GM12878 (cell line): Measurements from ENCODE around the gene KLHDC8A. TPM values are rescaled to one million over a fixed set of nuclear protein-coding genes. Genes with fewer than 3 reads are reported as not detected.

ENCODE experiments used
- ATAC-seq: fragments of 200-7000 bp; cut with Tn5 transposase; 3 replicates; pipeline ENCODE4 v1.9.1; 2020; ENCODE audit warnings: mild to moderate bottlenecking, moderate library complexity
- BruUV-seq: library from RNA; stranded (reverse); fragments of 400-500 nt; replicated peaks from 2 replicates; lab custom pipeline; 2021; lab: Mats Ljungman, UMichigan
- CTCF ChIA-PET: fragments of 300-600 bp; sonication (Branson Sonifier 250); formaldehyde crosslinking; extraction: SDS; loops from one replicate; lab custom pipeline; 2021; ENCODE audit warnings: inconsistent platforms; lab: Yijun Ruan, JAX
- POLR2A ChIA-PET: fragments of 350-600 bp; formaldehyde crosslinking; extraction: SDS; loops from one replicate; lab custom pipeline; 2021; ENCODE audit warnings: inconsistent platforms; lab: Charles Lee
- RAD21 ChIA-PET: fragments of 300-600 bp; sonication (Branson Sonifier 250); formaldehyde crosslinking; loops from one replicate; lab custom pipeline; 2023; ENCODE audit warnings: antibody characterized with exemption; ENCODE audit not compliant: unreplicated experiment; lab: Charles Lee
- SMC1A ChIA-PET: fragments of 300-600 bp; sonication (Branson Sonifier 250); formaldehyde crosslinking; loops from one replicate; lab custom pipeline; 2023; ENCODE audit not compliant: unreplicated experiment, uncharacterized antibody; lab: Charles Lee
- DNase-seq: peaks from one replicate; pipeline ENCODE4 v3.0.0-alpha.2; 2011; ENCODE audit warnings: low read depth, low spot score
- FAIRE-seq: peaks from 3 replicates; lab custom pipeline; 2011; peaks lifted over from hg19 to GRCh38; lab: Jason Lieb, UNC
- H2AFZ ChIP-seq: 2 replicates; pipeline ENCODE4 v1.6.0; 2011; ENCODE audit warnings: low read depth, low read length, control low read depth; ENCODE audit not compliant: control insufficient read depth
- H3K27ac ChIP-seq: 2 replicates; pipeline ENCODE4 v1.5.1; 2011; ENCODE audit warnings: control low read depth; ENCODE audit not compliant: control insufficient read depth, insufficient read depth
- H3K27me3 ChIP-seq, 2 experiments: replicated peaks in 1 of 2; 2 replicates each; pipeline versions ENCODE4 v1.6.0 to v1.6.1; 2011; ENCODE audit warnings: low read length in 1 of 2; ENCODE audit not compliant: control insufficient read depth in 2 of 2, insufficient read depth in 2 of 2
- H3K36me3 ChIP-seq, 2 experiments: 2 replicates each; pipeline ENCODE4 v1.5.1; 2011; ENCODE audit warnings: low read length in 1 of 2; ENCODE audit not compliant: control insufficient read depth in 2 of 2, insufficient read depth in 2 of 2
- H3K4me1 ChIP-seq: 2 replicates; pipeline ENCODE4 v1.6.1; 2011; ENCODE audit warnings: mild to moderate bottlenecking, low read length, moderate library complexity, mixed read lengths; ENCODE audit not compliant: control insufficient read depth, insufficient read depth
- H3K4me2 ChIP-seq: 2 replicates; pipeline ENCODE4 v1.6.0; 2011; ENCODE audit warnings: control low read depth; ENCODE audit not compliant: control insufficient read depth, insufficient read depth
- H3K4me3 ChIP-seq: fragments of 200-600 bp; sonication (generic); 2 replicates; pipeline ENCODE4 v1.5.1; 2016
- H3K79me2 ChIP-seq: 2 replicates; pipeline ENCODE4 v1.6.0; 2011; ENCODE audit warnings: low read length; ENCODE audit not compliant: control insufficient read depth, insufficient read depth
- H3K9ac ChIP-seq: 2 replicates; pipeline ENCODE4 v1.8.0; 2011; ENCODE audit warnings: low read length, control low read depth, mixed read lengths; ENCODE audit not compliant: control insufficient read depth, insufficient read depth
- H3K9me3 ChIP-seq: replicated peaks from 3 replicates; pipeline ENCODE4 v1.5.1; 2011; ENCODE audit warnings: mild to moderate bottlenecking, low read length; ENCODE audit not compliant: control insufficient read depth, insufficient read depth
- H4K20me1 ChIP-seq: 2 replicates; pipeline ENCODE4 v1.6.0; 2011; ENCODE audit not compliant: control insufficient read depth, insufficient read depth
- CEBPB ChIP-seq, 2 experiments: fragments of 150-350 bp in 1 of 2; IDR thresholded peaks; 2 replicates each; pipeline ENCODE4 v1.6.1; 2012 to 2014; ENCODE audit warnings: low read depth in 2 of 2, low read length in 2 of 2, borderline replicate concordance in 1 of 2, inconsistent platforms in 1 of 2
- ELK1 ChIP-seq: IDR thresholded peaks from 2 replicates; pipeline ENCODE4 v1.6.1; 2012; ENCODE audit warnings: low read depth, low read length, improper control_type of control experiment
- GABPA ChIP-seq: IDR thresholded peaks from 2 replicates; pipeline ENCODE4 v1.6.1; 2014; ENCODE audit warnings: antibody characterized with exemption, low read depth, mild to moderate bottlenecking, inconsistent platforms
- MLLT1 ChIP-seq: fragments of 450-650 bp; IDR thresholded peaks from 2 replicates; pipeline ENCODE4 v1.6.1; 2016; ENCODE audit warnings: mild to moderate bottlenecking
- PAX8 ChIP-seq: fragments of 450-650 bp; IDR thresholded peaks from 2 replicates; pipeline ENCODE4 v1.6.1; 2017; ENCODE audit warnings: mild to moderate bottlenecking, moderate library complexity
- RAD51 ChIP-seq: fragments of 450-650 bp; IDR thresholded peaks from 2 replicates; pipeline ENCODE4 v1.6.1; 2016; ENCODE audit warnings: moderate library complexity, mild to moderate bottlenecking, inconsistent platforms
- SMC3 ChIP-seq: IDR thresholded peaks from 2 replicates; pipeline ENCODE4 v1.6.1; 2011; ENCODE audit warnings: low read length, improper control_type of control experiment, borderline replicate concordance
- SP1 ChIP-seq: IDR thresholded peaks from one replicate; pipeline ENCODE4 v1.6.1; 2011; ENCODE audit warnings: low read depth, low read length
- ZBTB40 ChIP-seq: fragments of 450-650 bp; IDR thresholded peaks from 2 replicates; pipeline ENCODE4 v1.6.1; 2016; ENCODE audit warnings: mild to moderate bottlenecking, moderate library complexity, borderline replicate concordance
- WGBS: methylation state at CpG from one replicate; pipeline ENCODE4 v1.1.6; 2016; ENCODE audit warnings: low lambda C conversion rate; ENCODE audit not compliant: insufficient replicate concordance, insufficient coverage; ENCODE audit errors: missing lambda C conversion rate; 5-methylcytosine and 5-hydroxymethylcytosine counted together
- in situ Hi-C: fragments of 300-500 bp; cut with MboI; formaldehyde crosslinking; loops from 9 replicates; pipeline ENCODE4 v1.14.3; 2018; ENCODE audit warnings: mixed read lengths
- intact Hi-C: fragments of 100-400 bp; cut with micrococcal nuclease; formaldehyde crosslinking; loops from one replicate; pipeline ENCODE4 v1.14.2; 2022; ENCODE audit not compliant: unreplicated experiment
- polyA plus RNA-seq, 11 experiments: library from polyadenylated mRNA; depleted of rRNA in 4 of 11; unstranded in 6 of 11; stranded (reverse) in 5 of 11; fragments of >200 nt; fragmentation: Nextera tagmentation in 4 of 11; fragmentation: Illumina TruSeq in 1 of 11; extraction: Ambion mirVana in 4 of 11; extraction: Trizol in 1 of 11; gene quantifications; 1 replicate in 1 of 11; 2 replicates in 10 of 11; pipeline versions ENCODE4 v1.2.1 to v1.2.3, GENCODE V29; 2011 to 2016; ENCODE audit warnings: inconsistent platforms in 2 of 11, missing spikeins in 2 of 11, low read depth in 1 of 11
- total RNA-seq, 4 experiments: library from RNA; depleted of rRNA in 3 of 4; stranded (reverse); fragments of >200 nt in 3 of 4; fragmentation: Illumina TruSeq in 1 of 4; extraction: Trizol in 1 of 4; gene quantifications; 2 replicates each; pipeline versions ENCODE4 v1.2.1 to v1.2.3, GENCODE V29; 2013 to 2021
- TF ChIP-seq, protein P1 (sequence below): IDR thresholded peaks from 2 replicates; pipeline ENCODE4 v1.6.1; 2012; ENCODE audit warnings: low read depth, low read length, improper control_type of control experiment
- TF ChIP-seq, protein P2 (sequence below): fragments of 450-650 bp; IDR thresholded peaks from 2 replicates; pipeline ENCODE4 v1.6.1; 2017; ENCODE audit warnings: mild to moderate bottlenecking, low read depth, inconsistent platforms; ENCODE audit not compliant: poor library complexity, severe bottlenecking

KLHDC8A gene
- total and polyA plus RNA-seq, 10 of the 15 experiments (the other 5 are each of a cell fraction or from before 2014, with no cell fraction given), result not detected

DNA sequence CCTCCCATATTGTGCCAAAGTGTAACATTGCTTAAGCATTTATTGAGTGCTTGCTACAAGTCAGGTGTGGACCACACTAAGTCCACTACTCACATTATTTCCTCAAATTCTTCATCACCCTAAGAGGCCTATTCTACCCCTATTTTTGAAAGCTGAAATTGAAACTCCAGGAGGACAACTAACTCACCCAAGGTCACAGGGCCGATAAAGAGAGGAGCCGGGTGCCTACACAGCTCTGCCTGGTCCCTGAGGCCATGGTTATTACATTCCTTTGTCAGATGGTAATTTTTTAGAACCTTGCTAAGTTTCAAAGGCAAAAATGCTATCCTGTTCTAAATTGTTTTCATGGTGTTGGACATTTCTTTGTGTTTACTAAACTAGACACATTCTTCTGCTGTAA lies 24.2 kb upstream of the KLHDC8A start (continued):
- no peak for TF ChIP-seq ZBTB40
- TF ChIP-seq ELK1, result no peak

GRCh38 chr1:205379056-205379455 lies 22.3 kb upstream of the KLHDC8A start:
- ChIA-PET POLR2A (interaction anchor here (0.6 kb wide), 1 partner anchor 10 kb away, joined by 4 read pairs; no protein-coding TSS in a partner anchor), CTCF (no interaction called here), RAD21 (no interaction called here), SMC1A (no interaction called here)
- Histone ChIP-seq H3K36me3 (no peaks in the 10 kb centered on the region), H3K27me3 (peaks cover 0 to 6% of the 10 kb centered on the region in 2 experiments), H3K4me1 (no peaks in the 10 kb centered on the region), H3K4me3 (no peak overlapping the region), H4K20me1 (no peaks in the 10 kb centered on the region), H3K9ac (no peak overlapping the region), H3K27ac (no peak overlapping the region), H3K9me3 (no peaks in the 10 kb centered on the region), H3K79me2 (no peaks in the 10 kb centered on the region), H2AFZ (no peak overlapping the region), H3K4me2 (no peak overlapping the region)
- intact Hi-C loops, result no loop called here
- WGBS, result 22% methylated on average over 8 of the region's 8 CpGs
- DNase-seq (no peak), FAIRE-seq (no peak), ATAC-seq (no peak)
- BruUV-seq, result no TSS peak
- in situ Hi-C loops, result no loop called here
- TF ChIP-seq GABPA (no peak), CEBPB (IDR thresholded peaks at IDR 0.05; ENCODE audit: borderline replicate concordance in 1 of 2, low read depth in 2 of 2, low read length in 2 of 2) (no peak), MLLT1 (no peak), SMC3 (no peak), SP1 (no peak), PAX8 (no peak), RAD51 (no peak)
- TF ChIP-seq, protein P1, sequence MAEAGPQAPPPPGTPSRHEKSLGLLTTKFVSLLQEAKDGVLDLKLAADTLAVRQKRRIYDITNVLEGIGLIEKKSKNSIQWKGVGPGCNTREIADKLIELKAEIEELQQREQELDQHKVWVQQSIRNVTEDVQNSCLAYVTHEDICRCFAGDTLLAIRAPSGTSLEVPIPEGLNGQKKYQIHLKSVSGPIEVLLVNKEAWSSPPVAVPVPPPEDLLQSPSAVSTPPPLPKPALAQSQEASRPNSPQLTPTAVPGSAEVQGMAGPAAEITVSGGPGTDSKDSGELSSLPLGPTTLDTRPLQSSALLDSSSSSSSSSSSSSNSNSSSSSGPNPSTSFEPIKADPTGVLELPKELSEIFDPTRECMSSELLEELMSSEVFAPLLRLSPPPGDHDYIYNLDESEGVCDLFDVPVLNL, result no peak
- TF ChIP-seq, protein P2, sequence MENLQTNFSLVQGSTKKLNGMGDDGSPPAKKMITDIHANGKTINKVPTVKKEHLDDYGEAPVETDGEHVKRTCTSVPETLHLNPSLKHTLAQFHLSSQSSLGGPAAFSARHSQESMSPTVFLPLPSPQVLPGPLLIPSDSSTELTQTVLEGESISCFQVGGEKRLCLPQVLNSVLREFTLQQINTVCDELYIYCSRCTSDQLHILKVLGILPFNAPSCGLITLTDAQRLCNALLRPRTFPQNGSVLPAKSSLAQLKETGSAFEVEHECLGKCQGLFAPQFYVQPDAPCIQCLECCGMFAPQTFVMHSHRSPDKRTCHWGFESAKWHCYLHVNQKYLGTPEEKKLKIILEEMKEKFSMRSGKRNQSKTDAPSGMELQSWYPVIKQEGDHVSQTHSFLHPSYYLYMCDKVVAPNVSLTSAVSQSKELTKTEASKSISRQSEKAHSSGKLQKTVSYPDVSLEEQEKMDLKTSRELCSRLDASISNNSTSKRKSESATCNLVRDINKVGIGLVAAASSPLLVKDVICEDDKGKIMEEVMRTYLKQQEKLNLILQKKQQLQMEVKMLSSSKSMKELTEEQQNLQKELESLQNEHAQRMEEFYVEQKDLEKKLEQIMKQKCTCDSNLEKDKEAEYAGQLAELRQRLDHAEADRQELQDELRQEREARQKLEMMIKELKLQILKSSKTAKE, result no peak
